Esophagus muscularis mucosa (tissue), 4 donors: ENCODE data around the gene PHF23.

Source experiments
- CTCF ChIP-seq, 3 experiments: fragments of 200-600 bp in 2 of 3; fragments of 450-650 bp in 1 of 3; sonication (generic) in 2 of 3; IDR thresholded peaks; one replicate each; pipeline ENCODE4 v1.5.1; 2017 to 2019; ENCODE audit warnings: antibody characterized with exemption in 3 of 3, mild to moderate bottlenecking in 2 of 3, moderate library complexity in 1 of 3
- EP300 ChIP-seq: sonication (generic); formaldehyde crosslinking; IDR thresholded peaks from one replicate; pipeline ENCODE4 v1.6.1; 2017; ENCODE audit warnings: antibody characterized with exemption
- POLR2A ChIP-seq: fragments of 450-650 bp; IDR thresholded peaks from one replicate; pipeline ENCODE4 v1.6.1; 2017; ENCODE audit warnings: antibody characterized with exemption, moderate library complexity, mild to moderate bottlenecking, low read depth
- POLR2AphosphoS5 ChIP-seq, 2 donors: sonication (generic); formaldehyde crosslinking; IDR thresholded peaks; one replicate each; pipeline ENCODE4 v1.6.1; 2017; ENCODE audit warnings: antibody characterized with exemption in 2 of 2

- no peak for TF ChIP-seq CTCF (IDR thresholded peaks at IDR 0.05)
- TF ChIP-seq POLR2A, result no peak
- no peak for TF ChIP-seq POLR2AphosphoS5 (IDR thresholded peaks at IDR 0.05)
- no peak for TF ChIP-seq EP300
Observed at GRCh38 chr17:7219229-7219811, 19.9 kb downstream of the PHF23 start.
